RWPE1 (cell line): ENCODE data around the gene ZNF35.

Experiments used
- CTCF ChIA-PET: fragments of 350-600 bp; sonication (Branson Sonifier 250); formaldehyde crosslinking; extraction: SDS; loops from one replicate; lab custom pipeline; 2021; lab: Yijun Ruan, JAX
- POLR2A ChIA-PET: fragments of 400-600 bp; formaldehyde crosslinking; extraction: SDS; loops from one replicate; lab custom pipeline; 2020; ENCODE audit warnings: antibody characterized with exemption; ENCODE audit not compliant: low non-redundant PET; lab: Yijun Ruan, JAX
- DNase-seq: peaks from one replicate; pipeline ENCODE4 v3.0.0; 2012; ENCODE audit warnings: low spot score
- H3K27ac ChIP-seq: fragments of 450-650 bp; 2 replicates; pipeline ENCODE4 v1.5.1; 2017
- TF ChIP-seq, protein P1 (sequence below): fragments of 450-650 bp; conservative IDR thresholded peaks from 2 replicates; pipeline ENCODE4 v1.5.1; 2017; ENCODE audit warnings: low read depth, mild to moderate bottlenecking

Gene ZNF35

GRCh38 chr3:44680921-44681455 lies 32.5 kb downstream of the ZNF35 start:
- ChIA-PET CTCF (no interaction called here), POLR2A (no interaction called here)
- no peak overlapping the region for H3K27ac ChIP-seq
- no peak for DNase-seq
- TF ChIP-seq, protein P1, sequence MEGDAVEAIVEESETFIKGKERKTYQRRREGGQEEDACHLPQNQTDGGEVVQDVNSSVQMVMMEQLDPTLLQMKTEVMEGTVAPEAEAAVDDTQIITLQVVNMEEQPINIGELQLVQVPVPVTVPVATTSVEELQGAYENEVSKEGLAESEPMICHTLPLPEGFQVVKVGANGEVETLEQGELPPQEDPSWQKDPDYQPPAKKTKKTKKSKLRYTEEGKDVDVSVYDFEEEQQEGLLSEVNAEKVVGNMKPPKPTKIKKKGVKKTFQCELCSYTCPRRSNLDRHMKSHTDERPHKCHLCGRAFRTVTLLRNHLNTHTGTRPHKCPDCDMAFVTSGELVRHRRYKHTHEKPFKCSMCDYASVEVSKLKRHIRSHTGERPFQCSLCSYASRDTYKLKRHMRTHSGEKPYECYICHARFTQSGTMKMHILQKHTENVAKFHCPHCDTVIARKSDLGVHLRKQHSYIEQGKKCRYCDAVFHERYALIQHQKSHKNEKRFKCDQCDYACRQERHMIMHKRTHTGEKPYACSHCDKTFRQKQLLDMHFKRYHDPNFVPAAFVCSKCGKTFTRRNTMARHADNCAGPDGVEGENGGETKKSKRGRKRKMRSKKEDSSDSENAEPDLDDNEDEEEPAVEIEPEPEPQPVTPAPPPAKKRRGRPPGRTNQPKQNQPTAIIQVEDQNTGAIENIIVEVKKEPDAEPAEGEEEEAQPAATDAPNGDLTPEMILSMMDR, result no peak

- ChIA-PET CTCF (no interaction called here), POLR2A (no interaction called here)
- TF ChIP-seq, protein P1, result no peak
- no peak overlapping the region for H3K27ac ChIP-seq
- DNase-seq, result no peak
These were observed 33.8 kb downstream of the ZNF35 start for GRCh38 chr3:44682182-44682896.

DNA sequence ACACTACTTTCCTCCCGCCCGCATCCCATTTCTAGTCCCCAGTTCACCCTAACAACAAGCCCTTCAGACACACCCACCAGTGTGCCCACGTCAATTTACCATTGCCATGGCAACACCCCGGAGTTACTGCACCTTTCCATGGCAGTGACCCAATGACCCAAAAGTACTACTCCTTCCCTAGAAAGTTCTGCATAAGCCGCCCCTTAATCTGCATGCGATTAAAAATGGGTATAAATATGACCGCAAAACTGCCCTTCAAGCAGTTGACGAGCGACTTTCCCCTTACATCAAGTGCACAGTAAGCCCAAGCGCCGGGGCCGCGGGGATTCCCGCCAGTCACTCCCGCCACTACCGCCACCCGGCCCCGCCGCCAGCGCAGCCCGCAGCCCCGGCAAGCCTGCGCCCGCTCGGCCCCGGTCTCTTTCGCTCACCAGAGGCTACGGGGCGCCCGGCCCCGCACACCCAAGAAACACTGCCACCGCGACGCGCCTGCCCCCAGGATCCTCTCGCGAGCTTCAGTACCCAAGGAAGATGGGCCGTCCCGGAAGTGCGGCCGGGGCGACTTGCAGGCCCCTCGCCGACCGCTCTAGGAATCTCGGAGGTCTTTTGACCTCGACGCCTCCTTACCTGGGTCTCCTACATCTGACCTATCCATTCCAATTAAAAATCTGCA lies 36.7 kb downstream of the ZNF35 start:
- ChIA-PET POLR2A (no interaction called here), CTCF (no interaction called here)
- peak; percentile 71 for DNase-seq
- TF ChIP-seq, protein P1, result no peak
- peak overlapping the region; percentile 51 for H3K27ac ChIP-seq

DNA sequence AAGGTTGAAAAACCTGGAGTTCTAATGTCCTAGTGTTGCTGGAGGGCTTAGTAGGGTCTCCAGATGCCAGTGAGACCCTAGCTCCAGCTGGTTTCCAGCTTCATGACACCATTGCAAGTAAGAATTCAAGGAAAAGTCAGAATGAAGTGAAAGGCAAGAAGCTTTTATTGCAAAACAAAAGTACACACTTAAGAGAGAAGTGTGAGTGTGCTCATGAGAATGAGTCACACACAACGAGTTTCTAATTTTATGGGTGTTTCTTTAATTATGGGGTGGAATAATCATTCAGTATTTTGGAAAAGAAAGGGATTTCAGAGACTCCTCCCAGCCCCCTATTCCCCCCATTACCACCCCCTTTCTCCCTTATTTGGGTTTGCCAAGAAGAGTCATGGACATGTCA lies 39.4 kb downstream of the ZNF35 start:
- ChIA-PET POLR2A (no interaction called here), CTCF (no interaction called here)
- H3K27ac ChIP-seq, result no peak overlapping the region
- no peak for DNase-seq
- TF ChIP-seq, protein P1, result no peak
